ENCODE data around the gene TACR1.
"Not testable (repeated sequence)": the region's sequence is repeated elsewhere in the genome, so short reads cannot be mapped to it uniquely, and the experiment has no call there.

Gene TACR1

DNA sequence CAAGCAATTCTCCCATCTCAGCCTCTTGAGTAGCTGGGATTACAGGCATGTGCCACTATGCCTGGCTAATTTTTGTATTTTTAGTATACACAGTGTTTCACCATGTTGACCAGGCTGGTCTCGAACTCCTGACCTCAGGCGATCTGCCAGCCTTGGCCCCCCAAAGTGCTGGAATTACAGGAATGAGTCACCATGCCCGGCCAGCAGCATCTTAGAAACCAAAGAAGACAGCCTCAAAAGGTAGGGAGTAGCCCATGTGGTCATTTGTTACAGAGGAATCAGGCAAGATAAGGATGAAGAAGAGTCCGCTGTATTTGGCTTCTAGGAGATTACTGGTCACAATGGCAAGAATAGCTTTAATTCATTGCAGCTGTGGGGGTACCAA is 53.1 kb downstream of the TACR1 start:
- DNase-seq (ENCODE audit: low read depth) = not testable (repeated sequence)

DNA sequence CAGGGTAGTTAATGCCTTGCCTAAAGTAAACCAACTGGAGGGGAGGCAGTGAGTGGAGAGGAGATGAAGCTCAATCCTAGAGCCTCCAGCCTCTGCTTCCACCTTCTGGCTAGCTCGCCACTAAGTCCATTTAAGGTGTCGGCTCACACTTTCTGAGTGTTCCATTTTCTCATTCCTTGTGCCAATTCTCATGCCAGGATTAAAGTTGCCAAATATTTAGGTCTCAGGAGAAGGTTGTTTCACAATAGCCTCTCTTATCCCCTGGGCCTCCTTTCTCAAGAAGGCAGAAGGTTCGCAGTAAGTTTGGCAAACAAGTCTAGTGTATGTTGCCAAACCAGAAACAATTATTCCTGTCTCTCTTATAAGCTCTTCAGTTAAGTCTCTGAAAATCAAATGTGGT is 57.2 kb downstream of the TACR1 start:
- DNase-seq (ENCODE audit: low read depth) = no peak

DNA sequence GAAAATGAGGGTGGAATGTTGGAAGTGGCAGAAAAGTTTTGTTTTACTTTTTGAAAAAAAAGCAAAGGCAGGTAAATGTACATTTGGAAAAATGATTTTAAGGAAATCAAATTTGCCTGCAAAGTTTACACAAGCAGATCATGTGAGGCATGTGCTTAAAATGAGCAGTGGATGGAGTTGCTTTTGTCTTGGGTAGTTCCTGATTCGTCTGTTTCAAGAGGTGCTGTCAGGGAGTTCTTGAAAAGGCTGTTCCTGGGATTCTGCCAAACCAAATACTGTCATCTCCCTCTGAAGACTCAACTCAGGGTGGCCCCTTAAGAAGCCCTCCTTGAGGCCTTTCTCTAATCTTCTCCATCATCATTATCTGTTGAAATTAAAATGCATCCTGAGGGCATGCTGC is 59.0 kb downstream of the TACR1 start:
- no peak for DNase-seq (ENCODE audit: low read depth)

DNA sequence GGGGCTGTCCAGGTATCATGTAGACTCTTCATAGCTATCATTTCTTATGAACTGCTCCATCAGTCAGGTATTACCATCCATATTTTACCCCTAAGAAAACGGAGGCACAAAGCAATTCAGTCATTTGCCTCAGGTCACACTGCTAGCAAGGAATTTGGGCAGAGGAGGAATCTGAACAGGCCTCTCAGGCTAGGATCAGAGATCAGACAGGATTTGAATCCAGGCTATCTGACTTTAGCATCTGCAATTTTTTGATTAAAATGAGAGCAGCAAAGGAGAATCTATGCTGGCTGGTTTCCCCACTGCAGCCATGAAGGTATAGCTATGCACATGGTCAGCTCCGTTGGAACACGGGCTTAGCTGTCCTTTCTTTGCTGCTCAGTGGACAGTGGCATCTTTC is 60.1 kb downstream of the TACR1 start:
- no peak for DNase-seq (ENCODE audit: low read depth)

DNA sequence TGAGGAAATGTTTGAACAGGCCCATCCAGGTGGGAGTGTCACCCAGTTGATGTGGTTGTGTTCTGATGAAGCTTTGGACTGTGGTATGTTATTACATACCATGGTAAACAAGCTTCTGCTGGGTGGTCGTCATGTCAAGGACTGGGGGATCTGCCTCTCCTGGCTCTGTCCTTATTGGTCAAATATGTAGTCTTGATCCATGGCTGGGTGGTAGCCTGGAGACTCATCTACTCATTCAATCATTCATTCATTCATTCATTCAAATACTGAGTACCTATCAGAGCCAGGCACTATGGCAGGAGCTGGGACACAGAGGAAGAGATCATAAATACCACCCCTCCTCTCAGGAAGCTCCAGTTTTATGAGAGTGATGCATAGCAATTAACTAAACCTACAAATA is 60.8 kb downstream of the TACR1 start:
- no peak for DNase-seq (ENCODE audit: low read depth)

DNA sequence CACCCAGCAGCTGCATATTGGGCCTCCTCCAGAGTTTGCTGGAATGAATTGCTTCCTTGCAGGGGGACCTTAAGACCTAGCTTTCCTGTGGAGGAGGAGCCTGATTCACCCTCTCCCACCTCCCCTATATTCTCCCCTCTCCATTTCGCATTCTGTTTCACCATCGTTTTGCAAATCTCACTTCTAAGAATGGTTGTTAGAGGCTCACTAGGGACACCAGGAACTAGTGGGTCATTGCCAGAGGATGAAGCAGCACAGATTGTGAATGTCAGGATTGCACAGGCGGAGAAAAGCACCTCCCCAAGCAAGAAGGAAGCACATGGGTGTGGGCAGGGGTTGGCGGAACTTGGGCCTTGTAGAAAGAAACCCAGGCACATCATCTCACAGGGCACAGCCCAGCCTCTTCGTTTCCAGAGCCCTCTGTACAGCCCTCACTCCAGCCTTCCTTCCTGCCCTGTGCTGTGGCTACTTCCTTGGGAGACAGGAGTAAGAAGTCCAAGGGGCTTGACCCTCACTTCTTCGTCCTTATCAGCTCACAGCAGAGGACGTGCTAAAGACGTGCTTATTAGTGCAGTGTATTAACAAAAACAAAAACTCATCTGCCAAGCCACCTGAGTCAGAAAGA is 63.4 kb downstream of the TACR1 start:
- no peak for DNase-seq (ENCODE audit: low read depth)

DNA sequence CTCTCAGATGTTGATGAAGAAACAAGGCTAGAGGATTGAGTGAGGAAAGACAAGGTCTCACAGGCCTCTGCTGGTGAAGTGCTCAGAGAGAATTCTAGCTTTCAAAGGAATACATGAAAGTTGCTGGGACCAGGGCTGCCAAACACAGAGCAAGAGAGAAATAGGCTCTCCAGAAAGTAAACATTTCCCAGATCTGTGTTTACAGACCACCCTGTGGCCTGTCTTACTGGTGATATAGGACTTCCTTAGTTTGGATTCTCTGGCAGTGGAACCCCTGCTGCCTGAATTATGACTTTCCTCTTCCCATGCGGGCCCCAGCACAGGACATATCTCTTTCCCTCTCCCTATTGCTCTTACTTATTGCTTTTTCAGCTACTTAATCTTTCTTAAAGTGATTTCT is 64.5 kb downstream of the TACR1 start:
- DNase-seq (ENCODE audit: low read depth) = no peak

DNA sequence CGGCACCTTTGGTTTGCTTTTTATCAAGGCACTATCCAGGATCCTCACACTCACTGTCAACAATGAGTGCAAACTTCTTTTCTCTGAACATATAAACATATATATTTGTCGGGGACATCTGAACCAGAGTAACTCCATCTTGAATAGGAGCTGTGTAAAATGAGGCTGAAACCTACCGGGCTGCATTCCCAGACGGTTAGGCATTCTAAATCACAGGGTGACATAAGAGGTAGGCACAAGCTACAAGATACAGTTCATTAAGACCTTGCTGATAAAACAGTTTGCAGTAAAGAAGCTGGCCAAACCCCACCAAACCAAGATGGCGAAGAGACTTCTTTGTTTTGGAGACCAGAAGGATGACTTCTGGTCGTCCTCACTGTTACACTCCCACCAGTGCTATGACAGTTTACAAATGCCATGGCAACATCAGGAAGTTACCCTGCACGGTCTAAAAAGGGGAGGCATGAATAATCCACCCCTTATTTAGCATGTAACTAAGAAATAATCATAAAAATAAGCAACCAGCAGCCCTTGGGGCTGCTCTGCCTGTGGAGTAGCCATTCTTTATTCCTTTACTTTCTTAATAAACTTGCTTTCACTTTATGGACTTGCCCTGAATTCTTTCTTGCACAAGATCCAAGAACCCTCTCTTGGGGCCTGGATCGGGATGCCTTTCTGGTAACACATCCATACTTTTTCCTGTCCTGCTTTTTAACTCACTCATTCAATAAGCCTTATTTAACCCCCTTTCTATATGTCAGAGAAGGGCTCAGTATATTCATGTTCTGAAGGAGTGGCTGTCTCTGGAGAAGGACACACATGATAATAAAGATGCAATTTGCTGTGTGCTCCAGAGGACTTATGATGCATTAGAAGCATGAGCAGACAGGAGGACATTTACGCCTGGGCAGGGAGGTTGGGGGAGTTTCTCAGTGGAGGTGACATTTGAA is 65.4 kb downstream of the TACR1 start:
- no peak for DNase-seq (ENCODE audit: low read depth)

DNA sequence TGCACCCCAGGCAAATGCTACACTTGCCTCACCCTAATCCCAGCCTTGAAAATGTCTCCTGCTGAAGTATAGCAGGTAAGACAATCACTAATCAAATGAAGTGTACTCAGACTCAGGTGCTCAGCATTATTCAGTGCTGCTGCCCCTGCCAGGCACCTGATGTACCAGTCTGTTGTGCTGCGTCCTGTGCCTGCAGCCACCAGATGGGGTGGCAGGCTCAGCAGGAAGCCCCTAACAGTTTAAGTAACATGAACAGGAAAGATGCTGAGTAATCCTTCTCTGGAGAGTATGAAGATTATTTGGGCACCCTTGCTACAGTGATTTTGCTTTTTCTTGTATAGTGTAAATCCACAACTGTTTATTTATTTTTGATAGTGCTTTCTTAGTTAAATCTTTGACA is 69.1 kb downstream of the TACR1 start:
- no peak for DNase-seq (ENCODE audit: low read depth)

DNA sequence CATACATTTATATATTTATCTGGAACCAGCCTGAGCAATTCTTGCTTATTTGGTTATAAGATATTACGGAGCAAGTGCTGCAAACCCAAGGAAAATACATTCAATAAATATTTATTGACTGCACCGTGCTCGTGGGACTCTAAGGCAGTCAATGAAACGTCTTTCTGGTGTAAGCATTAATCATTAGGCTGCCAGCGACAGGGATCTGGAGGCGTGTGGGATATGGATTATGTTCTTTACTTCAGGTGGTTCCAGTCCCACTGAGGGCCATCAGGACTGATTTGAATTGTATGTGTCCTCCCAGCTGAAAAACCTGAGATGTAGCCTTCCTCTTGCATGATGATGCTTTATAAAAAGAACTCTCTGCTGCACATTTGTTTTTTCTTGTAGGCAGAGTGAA is 75.4 kb downstream of the TACR1 start:
- no peak for DNase-seq (ENCODE audit: low read depth)

DNA sequence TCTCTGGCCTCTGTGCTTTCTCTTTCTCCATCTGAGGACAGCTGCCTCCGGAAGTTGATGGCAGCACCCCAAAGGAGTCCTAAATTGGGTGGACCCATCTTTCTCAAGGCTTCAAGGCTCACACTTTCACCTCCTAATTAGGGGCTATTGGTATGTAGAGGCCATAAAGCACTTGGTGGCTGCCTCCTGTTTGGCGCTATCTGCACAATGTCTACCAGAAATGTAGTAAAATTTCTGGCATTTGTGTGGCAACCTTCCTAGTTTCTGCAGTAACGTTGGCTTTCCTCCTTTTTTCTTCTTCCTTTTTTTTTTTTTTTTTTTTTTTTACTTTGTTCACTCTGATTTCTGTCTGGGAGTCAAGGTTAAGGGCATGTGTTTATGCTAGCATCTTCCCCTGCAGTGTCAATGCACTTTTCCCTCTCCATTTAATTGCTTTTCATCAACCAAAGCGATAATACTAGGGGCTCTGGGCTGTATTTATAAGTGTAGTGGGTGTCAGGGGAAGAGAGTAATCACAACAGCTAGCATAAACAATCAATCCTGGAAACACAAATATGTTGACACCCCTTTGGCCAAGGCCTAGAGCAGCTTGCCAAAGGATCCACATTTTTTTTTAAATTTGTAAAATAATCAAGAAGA is 86.0 kb downstream of the TACR1 start:
- DNase-seq (ENCODE audit: low read depth) = no peak

DNA sequence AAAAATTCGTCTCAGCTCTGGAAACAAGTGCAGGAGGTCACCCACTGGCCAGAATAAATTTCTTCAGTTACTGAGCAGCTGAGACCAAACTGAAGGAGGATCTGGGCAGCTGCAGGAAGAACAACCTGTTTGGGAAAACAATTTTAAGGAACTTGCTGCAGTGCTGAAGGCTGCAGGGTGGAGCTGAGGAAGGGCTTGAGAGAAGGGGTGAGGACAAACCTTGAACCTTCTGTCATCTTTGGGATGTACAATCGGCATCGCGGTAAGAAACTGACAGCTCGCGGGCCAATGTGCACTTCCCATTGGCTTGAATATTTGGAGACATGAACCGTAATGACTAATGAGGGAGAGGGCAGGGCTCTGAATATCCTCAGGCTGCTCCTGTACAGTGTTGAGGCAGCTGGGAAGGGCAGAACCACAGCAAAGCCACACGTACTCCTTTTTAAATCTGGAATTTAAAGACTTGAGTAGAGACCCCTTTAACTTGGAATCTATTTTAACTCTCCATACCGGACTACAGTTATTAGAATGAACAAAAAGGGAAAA is 90.3 kb downstream of the TACR1 start:
- no peak for DNase-seq (ENCODE audit: low read depth)

DNA sequence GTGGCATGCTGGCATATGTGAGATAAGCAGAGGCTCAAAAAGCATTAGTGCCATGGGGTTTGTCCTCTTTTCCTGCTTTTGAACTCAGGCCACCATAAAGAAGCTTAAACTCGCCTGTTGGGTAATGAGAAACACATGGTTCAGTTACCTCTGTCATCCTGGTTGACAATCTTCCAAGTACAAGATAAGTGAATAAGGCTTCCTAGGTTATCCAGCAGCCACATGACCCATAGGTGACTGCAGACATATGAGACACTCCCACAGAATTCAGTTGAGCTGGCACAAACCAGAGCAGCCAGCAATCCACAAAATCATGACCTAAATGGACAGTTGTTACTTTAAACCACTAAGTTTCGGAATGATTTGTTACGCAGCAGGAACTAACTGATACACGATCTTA is 97.3 kb downstream of the TACR1 start:
- DNase-seq (ENCODE audit: low read depth) = no peak

DNA sequence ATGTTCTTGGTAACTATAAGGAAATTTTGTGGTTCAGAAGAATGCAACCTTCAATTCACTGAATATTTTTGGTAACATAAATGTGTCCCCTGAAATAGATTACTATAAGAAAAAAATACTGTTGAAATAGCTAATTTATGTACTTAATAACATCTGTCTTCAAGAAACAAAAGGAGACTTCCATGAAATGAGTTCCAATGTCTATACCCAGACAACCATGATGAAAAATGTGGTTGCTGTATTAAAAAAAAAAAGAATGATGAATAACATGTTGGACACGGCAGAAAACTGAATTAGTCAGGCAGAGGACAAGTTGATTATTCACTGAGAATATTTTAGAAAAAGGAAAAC is 98.5 kb downstream of the TACR1 start:
- no peak for DNase-seq (ENCODE audit: low read depth)

DNA sequence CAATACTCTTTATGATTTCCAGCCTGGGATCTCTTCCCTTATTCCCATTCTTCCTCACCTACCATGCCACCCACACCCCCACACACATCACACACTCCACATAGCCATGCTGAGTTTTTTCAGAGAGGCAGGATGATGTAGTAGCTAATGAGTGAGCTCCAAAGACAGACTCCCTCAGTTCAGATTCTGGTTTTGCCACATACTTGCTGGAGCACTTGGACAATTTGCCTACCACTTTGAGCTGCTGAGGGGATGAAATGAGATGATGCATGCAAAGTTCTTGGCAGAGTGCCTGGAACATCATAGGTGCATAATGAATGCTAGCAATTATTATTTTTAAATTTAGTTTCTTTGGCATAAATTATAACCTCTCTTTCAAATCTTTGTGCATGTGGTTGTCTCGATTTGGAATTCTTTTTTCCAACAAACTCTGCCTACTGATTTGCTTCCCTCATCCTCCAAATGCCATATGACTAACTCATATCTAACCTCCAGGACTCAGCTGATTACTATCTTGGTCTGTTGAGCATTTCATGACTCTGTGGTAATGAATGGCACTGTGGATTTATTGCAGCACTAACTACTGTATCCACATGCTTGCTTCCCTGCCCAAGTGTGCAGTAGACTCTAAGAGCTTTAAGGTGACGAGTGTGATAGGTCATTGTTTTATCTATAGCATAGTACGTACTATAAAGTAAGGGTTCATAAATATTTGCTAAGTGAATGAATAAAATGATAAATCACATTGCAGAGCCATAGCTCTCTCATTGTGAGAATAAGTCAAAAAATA is 99.1 kb downstream of the TACR1 start:
- no peak for DNase-seq (ENCODE audit: low read depth)

DNA sequence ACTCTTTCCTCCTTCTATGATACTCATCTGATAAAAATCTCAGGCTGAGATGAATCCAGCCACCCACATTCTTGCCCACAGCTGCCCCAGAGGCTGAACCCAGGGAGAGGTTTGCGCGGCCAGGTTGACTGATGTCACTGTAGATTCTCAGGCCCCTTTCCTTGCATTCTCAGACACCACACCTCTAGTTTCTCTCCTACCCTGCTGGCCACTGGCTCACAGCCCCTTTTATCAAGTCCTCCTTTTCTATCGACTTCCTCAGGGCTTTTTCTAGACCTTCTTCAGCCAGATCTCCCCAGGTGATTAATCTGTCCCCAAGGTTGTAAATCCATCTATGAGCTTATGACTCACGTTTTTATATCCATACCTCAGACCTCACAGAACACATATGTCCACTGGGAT is 99.8 kb downstream of the TACR1 start:
- DNase-seq (ENCODE audit: low read depth) = no peak

DNA sequence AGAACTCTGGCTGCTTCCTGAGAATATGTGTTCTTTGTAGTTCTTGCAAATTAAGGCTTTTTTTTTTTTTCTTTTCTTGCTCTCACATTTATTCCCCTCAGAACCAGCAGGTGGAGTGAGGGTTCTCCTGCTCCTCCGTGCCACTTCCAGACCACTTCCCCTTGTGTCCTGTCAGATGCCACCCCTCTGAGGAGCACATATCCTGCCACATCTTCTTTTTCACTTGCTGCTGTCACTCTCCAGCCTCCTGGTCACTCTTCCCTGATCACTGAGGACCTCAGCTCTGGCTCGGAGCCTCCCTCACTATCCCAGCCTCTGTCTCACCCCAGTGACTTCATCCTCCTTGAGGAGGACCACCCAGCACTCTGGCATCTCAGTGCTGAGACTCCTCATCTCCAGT is 100.5 kb downstream of the TACR1 start:
- no peak for DNase-seq (ENCODE audit: low read depth)

DNA sequence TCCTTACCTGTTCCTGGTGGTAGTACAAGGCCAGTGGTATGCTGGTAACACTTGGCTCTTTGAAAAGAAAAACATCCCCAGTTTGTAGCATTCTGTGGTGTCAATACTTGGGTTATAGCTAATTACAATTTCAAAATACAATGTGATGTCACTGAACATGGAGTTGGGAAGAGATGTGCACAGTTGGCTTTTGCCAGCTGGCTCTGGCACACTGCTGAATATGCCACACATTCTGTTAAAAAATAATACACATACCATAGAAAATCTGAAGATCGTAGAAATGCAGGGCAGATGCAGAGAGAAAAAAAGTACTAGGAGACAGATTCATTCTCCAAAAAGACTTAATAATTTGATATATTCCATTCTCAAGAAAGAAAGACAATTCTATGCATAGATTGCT is 101.5 kb downstream of the TACR1 start:
- no peak for DNase-seq (ENCODE audit: low read depth)

DNA sequence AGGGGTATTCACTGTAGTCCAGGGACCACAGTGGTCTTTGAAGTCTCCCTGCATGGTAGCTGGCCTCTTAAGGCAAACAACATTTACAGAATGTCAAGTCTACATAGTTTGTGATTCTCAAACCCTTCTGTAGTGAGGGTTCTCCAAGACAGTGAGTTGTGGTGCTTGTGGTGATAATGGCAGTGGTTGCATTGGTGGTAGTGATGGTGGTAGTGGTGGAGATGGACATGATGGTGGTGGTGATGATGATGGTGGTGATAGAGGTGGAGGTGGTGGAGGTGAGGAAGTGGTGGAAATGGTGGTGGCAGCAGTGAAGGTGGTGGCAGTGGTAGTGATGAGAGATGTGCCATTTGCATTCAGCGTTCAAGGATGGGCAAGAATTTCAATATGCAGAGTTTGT is 104.9 kb downstream of the TACR1 start:
- DNase-seq (ENCODE audit: low read depth) = no peak

DNA sequence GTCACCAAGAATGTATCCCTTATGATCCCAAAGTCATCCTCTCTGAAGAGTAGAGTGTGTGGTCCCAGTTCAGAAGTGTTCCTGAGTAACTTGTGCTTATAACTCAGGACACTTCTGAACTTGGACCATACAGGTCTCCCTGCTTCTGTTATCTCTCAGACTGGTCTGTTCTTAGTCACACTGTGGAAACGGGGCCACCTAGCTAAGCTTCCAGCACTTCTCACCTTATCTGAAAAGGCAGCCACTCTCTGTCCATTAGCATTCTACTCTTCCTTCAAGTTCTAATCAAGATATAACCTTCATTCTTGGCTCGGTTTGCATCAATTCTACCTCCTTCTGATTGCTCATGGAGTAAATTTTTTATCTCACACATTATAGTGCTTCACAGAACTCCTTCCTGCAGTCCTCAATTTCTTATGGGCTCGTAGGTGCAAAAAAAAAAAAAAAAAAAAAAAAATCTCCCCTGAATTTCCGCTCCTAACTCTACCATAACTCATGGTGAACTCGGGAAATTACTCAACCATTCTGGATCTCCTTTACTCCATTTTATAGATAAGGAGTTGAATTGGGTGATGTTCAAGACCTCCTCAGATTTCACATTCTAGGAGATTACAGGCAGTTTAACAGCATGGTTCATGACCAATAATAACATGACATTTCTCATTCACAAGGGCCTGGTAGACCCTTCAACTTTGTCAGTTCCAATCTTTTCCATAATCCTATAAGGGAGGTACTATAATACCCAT is 108.4 kb downstream of the TACR1 start:
- no peak for DNase-seq (ENCODE audit: low read depth)

DNA sequence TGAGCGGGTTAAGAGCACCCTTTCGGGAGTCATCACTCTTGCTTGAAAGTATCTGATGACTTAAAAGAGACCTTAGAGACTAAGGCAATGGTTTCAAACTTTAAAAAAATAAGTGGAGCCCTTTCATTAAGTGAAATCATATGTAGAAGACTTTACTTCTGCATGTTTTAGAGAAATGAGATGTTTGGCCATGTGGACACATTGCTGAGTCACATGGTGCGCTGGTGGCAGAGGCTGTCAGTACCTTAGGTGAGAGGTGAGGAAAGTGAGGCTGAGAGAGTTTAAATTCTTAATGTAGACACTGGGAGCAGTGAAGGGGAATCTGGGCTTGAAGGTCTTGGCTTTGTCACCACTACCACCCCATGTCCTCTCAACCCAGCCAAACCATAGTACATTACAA is 109.8 kb downstream of the TACR1 start:
- no peak for DNase-seq (ENCODE audit: low read depth)

DNA sequence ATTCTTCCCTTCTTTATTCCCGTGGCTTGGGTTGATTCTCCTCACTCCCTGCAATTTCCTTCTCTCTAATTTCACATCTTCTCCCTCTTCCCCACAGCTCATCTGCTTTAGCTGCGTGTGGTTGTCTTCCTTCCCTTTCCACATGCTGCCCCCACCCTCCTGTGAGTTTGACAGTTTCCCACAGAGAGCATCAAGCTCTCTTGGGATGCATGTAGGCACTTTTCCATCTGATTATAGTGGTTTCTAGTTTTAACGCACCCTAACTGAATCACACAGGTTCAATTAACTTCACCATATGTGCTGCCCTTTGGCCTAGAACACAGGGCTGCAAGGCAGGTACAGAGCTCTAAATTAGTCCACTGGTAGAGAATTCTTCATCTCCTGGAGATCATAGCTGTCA is 110.5 kb downstream of the TACR1 start:
- DNase-seq (ENCODE audit: low read depth) = no peak

Measured in stimulated activated CD8-positive, alpha-beta memory T cell treated with anti-CD3 and anti-CD28 coated beads, Interleukin-15, amount 100 ng/mL, for 1 hour (primary cell).